GM18526 (cell line): Measurements from ENCODE around the gene ADGRV1.

Experiments used
- POLR2A ChIP-seq: IDR thresholded peaks from 3 replicates; pipeline ENCODE4 v1.6.1; 2011; ENCODE audit not compliant: insufficient read length; ENCODE audit errors: extremely low read depth

ADGRV1 gene

DNA sequence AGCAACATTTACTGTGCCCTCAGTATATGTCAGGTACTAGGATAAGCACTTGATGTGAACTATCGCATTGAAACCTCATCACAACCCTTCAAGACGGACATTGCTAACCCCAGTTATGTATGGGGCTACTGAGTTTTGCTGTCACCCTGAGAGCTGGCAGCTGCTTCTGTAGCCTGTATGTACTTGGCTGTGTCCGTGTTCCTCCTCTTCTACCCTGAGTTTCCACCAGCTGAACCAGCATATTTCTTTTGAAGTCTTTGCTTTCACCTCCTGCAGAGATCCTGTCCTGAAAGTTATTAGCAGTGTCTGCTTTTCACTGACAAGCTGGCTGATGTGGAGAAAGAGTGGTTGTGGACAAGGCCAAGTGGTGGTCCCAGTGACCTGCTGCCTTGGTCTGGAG is 63.3 kb downstream of the ADGRV1 start:
- TF ChIP-seq POLR2A: no peak

DNA sequence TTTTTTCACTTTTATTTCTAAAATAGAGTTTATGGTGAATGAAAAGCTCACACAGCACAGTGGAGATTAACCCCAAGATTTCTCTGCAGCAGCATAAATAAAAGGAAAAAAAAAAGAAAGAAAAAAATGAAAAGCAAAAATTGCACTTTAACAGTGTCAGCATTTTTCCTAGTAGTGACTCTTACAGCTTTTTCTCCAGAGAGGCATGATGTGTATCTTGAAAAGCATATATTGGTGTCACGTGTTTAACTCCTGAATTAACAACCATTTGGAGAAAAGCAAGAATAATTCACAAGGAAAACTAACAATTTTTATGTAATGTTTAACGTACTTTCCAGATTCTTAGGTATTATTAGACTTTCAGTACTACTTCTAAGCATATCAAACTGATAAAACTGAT is 67.9 kb downstream of the ADGRV1 start:
- TF ChIP-seq POLR2A: no peak

DNA sequence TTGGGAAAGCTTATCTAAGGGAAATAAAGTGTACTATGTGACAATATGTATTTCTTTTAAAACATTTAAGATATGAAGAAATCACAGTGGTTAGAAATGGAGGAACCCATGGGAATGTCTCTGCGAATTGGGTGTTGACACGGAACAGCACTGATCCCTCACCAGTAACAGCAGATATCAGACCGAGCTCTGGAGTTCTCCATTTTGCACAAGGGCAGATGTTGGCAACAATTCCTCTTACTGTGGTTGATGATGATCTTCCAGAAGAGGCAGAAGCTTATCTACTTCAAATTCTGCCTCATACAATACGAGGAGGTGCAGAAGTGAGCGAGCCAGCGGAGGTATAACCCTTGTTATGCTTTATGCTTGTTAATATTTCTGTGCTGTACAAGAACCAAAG is 69.9 kb downstream of the ADGRV1 start:
- TF ChIP-seq POLR2A: no peak

DNA sequence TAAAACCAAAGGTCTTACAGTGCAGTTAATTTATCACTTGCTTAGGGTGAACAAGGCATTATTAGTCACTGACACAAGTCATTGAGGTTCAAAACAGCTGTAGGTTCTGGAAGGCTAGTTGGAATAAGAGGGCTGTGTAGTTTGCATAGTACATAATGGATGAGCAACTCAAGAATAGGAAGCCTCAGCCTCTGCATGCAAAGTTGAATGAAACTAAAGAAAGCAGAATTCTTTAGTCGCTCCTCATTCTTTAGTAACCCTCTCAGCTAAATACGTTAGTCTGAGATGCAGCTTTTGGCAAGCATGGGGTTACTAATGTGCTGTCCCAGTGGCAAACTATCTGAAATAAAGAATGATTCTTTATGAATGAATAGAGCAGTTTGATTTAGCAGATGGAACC is 74.2 kb downstream of the ADGRV1 start:
- no peak for TF ChIP-seq POLR2A

DNA sequence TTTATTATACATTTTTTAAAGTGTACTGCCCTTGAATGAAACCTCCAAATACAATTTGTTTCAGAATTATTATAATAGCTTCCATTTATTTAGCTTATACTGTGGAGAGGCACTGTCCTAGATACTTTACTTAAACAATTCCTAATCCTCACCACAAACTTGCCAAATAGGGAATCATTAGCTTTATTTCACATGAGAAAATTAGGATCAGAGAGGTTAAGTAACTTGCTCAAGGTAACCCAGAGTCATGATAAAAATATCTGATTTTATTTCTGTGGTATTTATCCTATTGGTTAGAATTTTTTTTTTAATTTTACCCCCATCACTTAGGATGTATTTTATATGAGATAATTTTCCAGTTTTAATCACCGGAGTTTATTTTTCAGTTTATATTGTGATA is 78.4 kb downstream of the ADGRV1 start:
- no peak for TF ChIP-seq POLR2A

DNA sequence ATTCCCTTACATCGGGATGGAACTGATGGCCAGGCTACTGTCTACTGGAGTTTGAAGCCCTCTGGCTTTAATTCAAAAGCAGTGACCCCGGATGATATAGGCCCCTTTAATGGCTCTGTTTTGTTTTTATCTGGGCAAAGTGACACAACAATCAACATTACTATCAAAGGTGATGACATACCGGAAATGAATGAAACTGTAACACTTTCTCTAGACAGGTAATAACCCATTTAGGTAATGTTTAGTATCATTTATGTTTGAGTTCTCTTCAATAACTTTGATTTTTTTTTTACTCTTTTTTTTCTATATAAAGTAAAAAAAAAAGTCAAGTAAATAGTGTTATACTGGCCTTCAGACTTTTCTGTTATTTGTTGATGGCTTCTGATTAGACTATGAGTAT is 79.1 kb downstream of the ADGRV1 start:
- no peak for TF ChIP-seq POLR2A

DNA sequence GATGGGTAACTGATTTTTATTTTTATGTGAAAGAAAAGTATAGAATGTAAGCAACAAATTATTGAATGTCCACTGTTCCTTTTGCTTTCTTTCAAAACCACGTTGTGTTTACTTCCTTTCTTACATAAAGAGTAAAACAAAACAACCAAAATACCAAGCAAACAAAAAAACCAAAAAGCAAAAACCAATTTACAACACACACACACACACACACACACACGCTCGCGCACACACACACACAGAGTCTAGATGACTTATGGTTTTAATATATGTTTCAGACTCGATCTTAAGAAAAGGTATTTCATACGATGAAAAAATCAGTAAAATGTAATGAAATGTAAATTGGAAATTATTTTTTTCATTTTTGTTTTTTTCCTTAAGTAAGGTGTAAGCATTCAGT is 80.3 kb downstream of the ADGRV1 start:
- no peak for TF ChIP-seq POLR2A

DNA sequence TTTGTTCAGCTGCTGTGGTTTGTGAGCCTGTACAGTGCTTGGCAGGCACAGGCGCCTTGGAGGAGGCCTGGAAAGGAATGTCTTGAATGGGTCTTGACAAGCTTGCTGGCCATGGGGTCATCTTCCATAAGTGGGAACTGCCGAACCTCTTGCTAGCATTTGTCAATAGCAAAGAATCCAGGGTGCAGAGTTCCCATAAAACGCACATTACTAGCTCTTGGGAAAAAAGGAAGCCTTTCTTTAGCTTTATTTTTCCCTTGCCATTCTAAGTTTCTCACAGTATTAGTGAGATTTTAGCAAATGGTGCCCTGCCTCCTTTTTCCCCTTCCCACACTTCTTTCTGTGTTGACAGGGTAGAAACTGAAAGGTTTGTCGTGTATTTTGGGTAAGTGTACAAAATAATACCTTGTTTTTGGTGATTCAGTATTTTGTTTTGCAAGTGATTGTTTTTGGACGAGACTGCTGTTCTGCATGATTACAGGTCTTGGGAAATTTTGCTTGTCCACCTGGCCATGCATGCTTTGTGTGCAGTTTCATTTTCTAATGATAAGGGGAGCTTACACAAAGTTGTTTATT is 82.0 kb downstream of the ADGRV1 start:
- TF ChIP-seq POLR2A: no peak

DNA sequence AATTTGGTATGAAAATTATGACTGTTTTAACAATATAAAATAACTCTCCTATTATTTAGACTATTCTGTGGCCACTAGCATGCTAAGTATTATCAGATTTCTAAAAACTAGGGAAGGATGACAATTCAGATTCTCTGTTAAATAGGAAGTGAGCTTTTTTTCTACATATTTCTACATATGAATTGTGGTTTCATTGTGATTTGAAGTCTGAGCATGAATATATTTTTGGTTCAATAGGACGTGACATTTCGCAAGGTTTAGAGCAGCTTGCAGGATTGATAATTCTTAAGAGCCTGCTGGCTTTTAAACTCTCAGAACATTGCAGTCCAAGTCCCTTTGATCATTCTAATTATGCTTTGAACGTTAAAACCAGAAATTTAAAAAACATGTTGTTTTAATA is 82.9 kb downstream of the ADGRV1 start:
- TF ChIP-seq POLR2A: no peak

DNA sequence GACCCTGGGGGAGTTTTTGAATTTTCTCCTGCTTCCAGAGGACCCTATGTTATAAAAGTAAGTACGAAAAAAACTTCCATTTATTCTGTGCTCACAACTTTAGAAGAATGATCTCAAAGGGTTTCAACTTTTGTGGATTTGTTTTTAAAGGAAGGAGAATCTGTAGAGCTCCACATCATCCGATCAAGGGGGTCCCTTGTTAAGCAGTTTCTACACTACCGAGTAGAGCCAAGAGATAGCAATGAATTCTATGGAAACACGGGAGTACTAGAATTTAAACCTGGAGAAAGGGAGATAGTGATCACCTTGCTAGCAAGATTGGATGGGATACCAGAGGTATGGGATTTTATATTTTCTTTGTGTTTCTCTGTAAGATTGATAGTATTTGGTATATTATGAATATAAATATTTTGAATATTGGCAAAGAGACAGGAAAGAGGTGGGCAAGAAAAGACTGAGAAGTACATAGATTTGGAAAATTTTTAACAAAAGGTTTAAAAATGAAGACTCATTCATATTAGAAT is 84.2 kb downstream of the ADGRV1 start:
- no peak for TF ChIP-seq POLR2A

DNA sequence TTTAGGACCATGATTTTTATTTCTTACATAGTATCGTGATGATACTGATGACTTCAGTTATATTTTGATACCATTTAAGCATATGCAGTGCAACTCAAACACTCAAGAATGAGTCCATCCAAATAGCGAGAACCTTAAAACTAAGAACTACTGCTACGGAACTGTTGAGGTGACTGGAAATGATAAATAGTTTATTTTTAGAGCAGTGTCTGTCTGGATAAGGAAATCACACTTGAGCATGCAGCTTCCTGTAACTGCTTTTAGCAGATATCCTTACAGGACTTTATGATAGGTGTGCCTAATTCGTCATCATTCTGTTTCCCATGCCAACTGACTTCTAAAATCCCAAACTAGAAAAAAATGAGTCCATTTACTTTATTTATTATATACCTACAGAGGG is 85.5 kb downstream of the ADGRV1 start:
- TF ChIP-seq POLR2A: no peak

DNA sequence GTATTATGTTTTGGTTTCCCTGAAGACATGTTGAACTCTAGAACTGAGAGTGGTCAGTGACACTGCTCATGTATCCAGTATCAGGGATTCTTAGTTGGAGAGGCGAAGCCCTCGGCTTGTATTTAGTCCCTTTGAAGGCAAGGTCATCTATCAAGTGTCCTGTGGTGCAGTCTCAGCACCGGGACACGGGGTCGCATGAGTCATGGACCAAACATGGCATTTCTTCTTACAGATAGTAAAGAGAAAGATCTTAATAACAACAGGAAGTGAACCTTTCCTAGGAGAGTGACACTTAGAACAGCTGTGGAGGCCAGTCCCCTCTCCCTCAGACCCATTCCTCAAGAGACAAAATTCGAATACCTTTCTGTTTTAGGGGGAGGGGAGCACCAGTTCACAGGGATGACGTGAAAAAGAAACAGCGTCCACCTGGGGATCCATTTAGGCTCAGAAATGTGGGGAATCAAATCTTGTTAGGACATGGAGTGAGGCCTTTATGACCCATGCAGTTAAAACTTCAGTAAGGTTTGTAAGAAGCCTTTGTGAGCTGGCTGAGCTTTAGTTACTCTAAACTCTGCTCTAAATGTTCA is 86.5 kb downstream of the ADGRV1 start:
- TF ChIP-seq POLR2A: no peak

DNA sequence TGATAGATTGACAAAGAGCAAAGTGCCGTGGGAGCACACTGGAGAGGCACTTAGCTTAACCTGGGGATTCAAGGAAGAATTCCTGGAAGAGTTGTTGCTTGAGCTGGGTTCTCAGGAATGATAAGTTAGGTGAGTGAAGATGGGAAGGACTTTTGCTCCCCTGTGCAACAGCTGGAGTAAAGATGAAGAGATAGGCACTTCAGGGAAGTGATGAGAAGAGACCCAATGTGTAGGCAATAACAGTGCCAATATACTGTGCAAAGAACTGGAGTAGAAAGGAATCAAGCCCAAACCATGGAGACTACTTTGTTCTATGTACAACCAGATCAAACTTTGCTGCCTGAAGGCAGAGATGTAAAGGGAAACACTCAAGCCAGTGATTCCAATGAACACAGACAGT is 92.2 kb downstream of the ADGRV1 start:
- no peak for TF ChIP-seq POLR2A

DNA sequence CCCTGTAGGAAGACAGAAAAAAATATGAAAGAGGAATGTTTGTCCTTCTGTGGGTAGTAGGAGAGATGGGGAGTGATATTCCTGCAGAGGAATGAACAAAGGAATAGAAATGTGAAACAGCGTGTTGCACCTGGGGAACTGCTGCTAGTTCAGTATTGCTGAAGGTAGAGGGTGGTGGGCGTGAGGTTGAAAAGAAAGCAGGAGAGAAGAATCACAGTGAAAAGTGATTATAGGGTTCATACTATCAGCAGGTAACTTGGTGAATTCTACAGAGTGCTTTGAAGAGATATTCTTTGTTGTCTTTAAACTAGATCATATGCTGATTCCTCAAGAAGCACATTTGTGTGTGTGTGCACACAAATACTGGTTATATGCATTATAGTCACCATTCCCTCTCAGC is 95.6 kb downstream of the ADGRV1 start:
- TF ChIP-seq POLR2A: no peak

DNA sequence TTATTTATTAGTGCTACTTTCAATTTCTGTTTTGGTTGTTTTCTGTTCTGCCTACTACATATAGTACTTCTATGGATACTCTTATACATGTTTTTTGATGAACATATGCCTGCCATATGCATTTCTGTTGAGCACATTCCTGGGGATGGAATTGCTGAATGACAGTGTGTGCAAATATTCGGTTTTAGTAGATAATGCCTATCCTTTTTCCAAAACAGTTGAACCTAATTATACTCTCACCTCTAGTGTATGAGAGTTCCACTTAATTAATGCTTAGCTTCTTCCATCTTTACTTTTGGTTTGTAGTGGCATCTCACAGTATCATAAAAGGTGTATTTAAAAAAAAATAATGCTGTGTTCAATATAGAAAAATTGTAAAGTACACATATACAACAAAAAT is 96.8 kb downstream of the ADGRV1 start:
- no peak for TF ChIP-seq POLR2A

DNA sequence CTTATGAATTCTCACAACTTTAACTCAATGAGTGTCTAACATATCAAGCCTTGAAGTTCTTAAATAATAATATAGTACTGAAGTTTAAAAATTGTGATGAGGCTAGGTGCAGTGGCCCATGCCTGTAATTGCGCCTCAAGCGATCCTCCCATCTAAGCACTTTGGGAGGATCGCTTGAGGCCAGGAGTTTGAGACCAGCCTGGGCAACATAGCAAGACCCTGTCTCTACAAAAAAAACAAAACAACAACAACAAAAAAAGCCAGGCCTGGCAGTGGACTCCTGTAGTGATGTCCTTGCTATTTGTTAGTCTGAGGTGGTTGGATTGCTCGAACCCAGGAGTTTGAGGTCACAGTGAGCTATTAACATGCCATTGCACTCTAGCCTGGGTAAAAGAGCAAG is 98.4 kb downstream of the ADGRV1 start:
- no peak for TF ChIP-seq POLR2A

DNA sequence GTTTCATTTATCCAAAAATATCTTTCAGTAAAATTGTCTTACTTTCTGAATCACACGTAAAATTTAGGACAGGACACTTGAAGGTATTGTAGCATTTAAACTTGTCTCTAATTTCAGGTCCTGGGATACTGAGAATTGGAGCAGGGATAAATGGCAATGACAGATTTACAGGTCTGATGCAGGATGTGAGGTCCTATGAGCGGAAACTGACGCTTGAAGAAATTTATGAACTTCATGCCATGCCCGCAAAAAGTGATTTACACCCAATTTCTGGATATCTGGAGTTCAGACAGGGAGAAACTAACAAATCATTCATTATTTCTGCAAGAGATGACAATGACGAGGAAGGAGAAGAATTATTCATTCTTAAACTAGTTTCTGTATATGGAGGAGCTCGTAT is 99.2 kb downstream of the ADGRV1 start:
- TF ChIP-seq POLR2A: no peak
